AG04450 (cell line): Measurements from ENCODE around the gene CARD9. TPM values are rescaled to one million over a fixed set of nuclear protein-coding genes. Genes with fewer than 3 reads are reported as not detected.

Experiments
- CTCF ChIA-PET: fragments of 300-600, 350-600 bp; formaldehyde crosslinking; extraction: SDS; loops from one replicate; lab custom pipeline; 2022; ENCODE audit warnings: antibody characterized with exemption, inconsistent platforms; lab: Charles Lee
- POLR2A ChIA-PET: fragments of 350-600 bp; formaldehyde crosslinking; extraction: SDS; loops from one replicate; lab custom pipeline; 2021; ENCODE audit warnings: antibody characterized with exemption, inconsistent platforms; lab: Yijun Ruan, JAX
- DNase-seq: peaks from one replicate; pipeline ENCODE4 v3.0.0-alpha.2; 2011; ENCODE audit warnings: low read depth, low spot score
- H3K27ac ChIP-seq: one replicate; pipeline ENCODE4 v1.5.1; 2012; ENCODE audit warnings: low read depth, low read length, control low read depth
- H3K27me3 ChIP-seq: one replicate; pipeline ENCODE4 v1.6.0; 2012; ENCODE audit warnings: low read length; ENCODE audit not compliant: control insufficient read depth, insufficient read depth
- H3K4me3 ChIP-seq: 2 replicates; pipeline ENCODE4 v1.5.1; 2011; ENCODE audit warnings: mild to moderate bottlenecking, low read depth, low read length, control low read depth
- H3K9me3 ChIP-seq: 2 replicates; pipeline ENCODE4 v1.5.1; 2012; ENCODE audit warnings: low read length; ENCODE audit not compliant: control insufficient read depth, insufficient read depth
- polyA plus RNA-seq: library from polyadenylated mRNA; depleted of rRNA; stranded (reverse); fragments of >200 nt; gene quantifications from 2 replicates; pipeline ENCODE4 v1.2.3, GENCODE V29; 2011
- TF ChIP-seq, protein P1 (sequence below): IDR thresholded peaks from 2 replicates; pipeline ENCODE4 v1.5.1; 2011; ENCODE audit warnings: low read depth, low read length, control low read depth, inconsistent platforms

The CARD9 gene
- polyA plus RNA-seq, 1 experiment: 0.63 TPM

DNA sequence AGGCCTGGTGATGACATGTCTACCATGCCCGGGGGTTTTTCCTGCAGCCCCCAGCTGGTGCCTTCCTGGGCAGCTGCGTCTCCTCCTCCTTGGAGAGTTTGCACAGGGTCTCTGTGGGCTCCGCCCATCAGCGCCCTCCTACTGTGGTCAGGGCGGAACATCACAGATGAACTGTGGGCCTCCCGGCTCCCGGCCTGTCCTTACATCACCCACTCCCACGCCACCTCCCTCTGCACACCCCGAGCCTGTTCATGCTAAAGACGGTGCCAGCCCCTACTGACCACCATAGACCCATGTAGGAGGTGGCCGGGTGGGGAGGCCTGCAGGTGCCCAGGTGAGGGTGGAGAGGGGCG lies 33.5 kb downstream of the CARD9 start:
- Histone ChIP-seq H3K9me3 (no peaks in the 10 kb centered on the region; the same call in 1 of the 2 replicates), H3K27ac (no peak overlapping the region), H3K27me3 (no peaks in the 10 kb centered on the region), H3K4me3 (no peak overlapping the region)
- TF ChIP-seq, protein P1, sequence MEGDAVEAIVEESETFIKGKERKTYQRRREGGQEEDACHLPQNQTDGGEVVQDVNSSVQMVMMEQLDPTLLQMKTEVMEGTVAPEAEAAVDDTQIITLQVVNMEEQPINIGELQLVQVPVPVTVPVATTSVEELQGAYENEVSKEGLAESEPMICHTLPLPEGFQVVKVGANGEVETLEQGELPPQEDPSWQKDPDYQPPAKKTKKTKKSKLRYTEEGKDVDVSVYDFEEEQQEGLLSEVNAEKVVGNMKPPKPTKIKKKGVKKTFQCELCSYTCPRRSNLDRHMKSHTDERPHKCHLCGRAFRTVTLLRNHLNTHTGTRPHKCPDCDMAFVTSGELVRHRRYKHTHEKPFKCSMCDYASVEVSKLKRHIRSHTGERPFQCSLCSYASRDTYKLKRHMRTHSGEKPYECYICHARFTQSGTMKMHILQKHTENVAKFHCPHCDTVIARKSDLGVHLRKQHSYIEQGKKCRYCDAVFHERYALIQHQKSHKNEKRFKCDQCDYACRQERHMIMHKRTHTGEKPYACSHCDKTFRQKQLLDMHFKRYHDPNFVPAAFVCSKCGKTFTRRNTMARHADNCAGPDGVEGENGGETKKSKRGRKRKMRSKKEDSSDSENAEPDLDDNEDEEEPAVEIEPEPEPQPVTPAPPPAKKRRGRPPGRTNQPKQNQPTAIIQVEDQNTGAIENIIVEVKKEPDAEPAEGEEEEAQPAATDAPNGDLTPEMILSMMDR: no peak
- POLR2A ChIA-PET: interaction anchor here (0.7 kb wide), 1 partner anchor 23 kb away, joined by 3 read pairs; no protein-coding TSS in a partner anchor
- no peak for DNase-seq
- CTCF ChIA-PET: interaction anchor here (1.1 to 1.4 kb wide), 2 partner anchors 23 to 27 kb away, joined by 3 to 5 read pairs; no protein-coding TSS in a partner anchor

GRCh38 chr9:136339173-136339957 lies 34.1 kb downstream of the CARD9 start:
- no peak overlapping the region for H3K4me3 ChIP-seq
- H3K9me3 ChIP-seq: no peaks in the 10 kb centered on the region; the same call in 1 of the 2 replicates
- TF ChIP-seq, protein P1: peak; percentile 90
- H3K27ac ChIP-seq: peak overlapping the region; percentile 39
- ChIA-PET POLR2A (no interaction called here), CTCF (interaction anchor here (1.1 to 1.4 kb wide), 2 partner anchors 23 to 26 kb away, joined by 3 to 5 read pairs; no protein-coding TSS in a partner anchor)
- H3K27me3 ChIP-seq: no peaks in the 10 kb centered on the region
- no peak for DNase-seq

DNA sequence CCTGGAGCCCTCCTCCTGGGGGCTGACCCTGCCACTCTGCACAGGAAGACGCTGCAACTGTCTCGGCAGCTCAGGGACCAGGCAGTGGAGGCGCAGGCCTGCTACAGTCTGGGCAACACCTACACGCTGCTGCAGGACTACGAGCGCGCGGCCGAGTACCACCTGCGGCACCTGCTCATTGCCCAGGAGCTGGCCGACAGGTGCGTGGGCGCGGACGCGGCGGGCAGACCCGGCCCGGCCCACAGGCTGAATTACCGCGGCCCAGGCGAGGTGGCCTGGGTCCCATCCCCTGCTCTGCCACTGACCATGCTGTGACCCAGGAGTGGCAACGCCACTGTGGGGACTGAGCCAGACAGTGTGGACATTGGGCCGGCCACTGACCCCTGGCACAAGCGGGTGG lies 35.0 kb downstream of the CARD9 start:
- Histone ChIP-seq H3K9me3 (no peaks in the 10 kb centered on the region; the same call in 1 of the 2 replicates), H3K27me3 (no peaks in the 10 kb centered on the region), H3K4me3 (no peak overlapping the region), H3K27ac (no peak overlapping the region)
- ChIA-PET CTCF (interaction anchor here (0.7 kb wide), 1 partner anchor 27 kb away, joined by 3 read pairs; no protein-coding TSS in a partner anchor), POLR2A (no interaction called here)
- no peak for DNase-seq
- TF ChIP-seq, protein P1: no peak

DNA sequence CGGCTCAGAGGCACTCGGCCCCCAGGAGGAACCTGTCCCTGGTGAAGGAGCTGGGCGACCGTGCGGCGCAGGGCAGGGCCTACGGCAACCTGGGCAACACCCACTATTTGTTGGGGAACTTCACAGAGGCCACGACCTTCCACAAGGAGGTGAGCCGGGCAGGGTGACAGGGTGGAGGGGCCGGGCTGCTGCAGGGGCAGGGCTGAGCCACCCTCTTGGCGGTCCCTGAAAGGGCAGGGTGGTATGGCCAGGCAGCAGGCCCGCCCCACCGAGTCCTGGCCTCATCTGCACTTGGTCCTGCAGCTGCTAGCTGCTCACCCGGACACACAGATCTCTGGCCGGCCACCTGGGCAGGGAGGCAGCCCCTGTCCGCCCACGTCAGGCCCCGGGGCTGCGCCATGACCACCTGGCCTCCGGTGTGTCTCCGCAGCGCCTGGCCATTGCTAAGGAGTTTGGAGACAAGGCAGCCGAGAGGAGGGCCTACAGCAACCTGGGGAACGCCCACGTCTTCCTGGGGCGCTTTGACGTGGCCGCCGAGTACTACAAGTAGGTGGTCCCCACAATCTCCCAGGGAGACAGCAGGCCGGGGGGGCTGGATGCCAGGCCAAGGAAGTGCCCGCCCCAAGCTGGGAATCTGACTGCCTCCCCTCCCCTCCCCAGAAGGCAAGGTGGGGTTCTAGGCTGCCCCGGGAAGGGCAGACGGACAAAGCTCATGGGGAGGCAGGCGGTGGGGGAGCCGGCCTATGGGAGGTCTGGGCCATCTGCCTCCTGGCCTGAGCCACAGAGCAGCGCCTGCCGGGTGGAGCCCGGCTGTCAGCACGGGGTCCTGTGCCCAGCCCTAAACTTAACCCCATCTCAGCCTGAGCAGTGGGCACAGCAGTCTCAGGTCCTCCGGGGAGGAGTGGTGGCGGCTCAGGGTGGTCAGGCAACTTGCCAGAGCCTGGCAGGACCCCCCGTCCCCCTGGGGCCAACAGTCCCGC lies 35.8 kb downstream of the CARD9 start:
- no peaks in the 10 kb centered on the region for H3K27me3 ChIP-seq
- POLR2A ChIA-PET: interaction anchor here (3.0 kb wide), 1 partner anchor 12 kb away, joined by 15 read pairs; no protein-coding TSS in a partner anchor
- CTCF ChIA-PET: interaction anchor here (0.7 to 1.4 kb wide), 5 partner anchors 8 to 28 kb away, joined by 3 to 4 read pairs (median 3); partner anchors contain the start of gene DNLZ
- no peaks in the 10 kb centered on the region; the same call in 1 of the 2 replicates for H3K9me3 ChIP-seq
- TF ChIP-seq, protein P1: no peak
- H3K4me3 ChIP-seq: no peak overlapping the region
- DNase-seq: no peak
- H3K27ac ChIP-seq: peak overlapping the region; percentile 11
